ENCODE data around the gene B3GAT1.
A peak's percentile ranks its signal among the peaks of the same experiment; 100 is the strongest.

Gene B3GAT1

DNA sequence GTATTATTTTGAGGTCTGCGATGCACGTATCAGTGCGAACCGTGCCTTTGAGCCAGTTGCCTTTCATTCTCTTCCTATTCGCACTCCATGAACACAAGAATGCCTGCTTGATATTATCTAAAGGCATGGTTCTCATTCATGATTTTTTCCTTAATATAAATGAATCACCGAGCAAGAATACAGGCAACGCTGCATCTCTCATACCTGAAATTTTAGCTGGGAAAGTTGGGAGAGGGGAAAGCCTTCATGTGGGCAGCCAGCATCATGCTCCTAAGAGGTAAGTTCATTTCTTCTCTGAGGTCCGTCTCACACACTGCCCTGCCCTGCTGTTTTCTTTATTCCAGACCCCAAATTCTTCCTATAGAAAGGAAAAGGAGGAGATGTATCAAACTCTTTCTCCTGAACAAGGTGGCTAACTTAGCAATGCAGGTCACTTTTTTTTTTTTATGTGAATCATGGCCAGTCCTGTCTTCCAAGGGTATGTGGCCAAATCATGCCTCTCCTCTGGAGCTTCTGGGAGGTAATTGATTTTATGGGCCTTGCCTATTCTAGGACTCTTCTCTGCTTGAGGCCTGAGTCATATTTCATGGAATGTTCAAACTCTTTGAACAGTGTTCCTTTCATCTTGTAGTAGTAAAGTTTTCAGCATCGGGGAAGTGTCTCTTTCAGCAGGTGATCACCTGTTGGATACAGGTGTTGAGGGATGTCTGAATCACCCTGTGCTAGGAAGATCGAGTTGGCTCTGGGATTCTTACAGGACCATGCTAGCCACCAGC, 77.1 kb downstream of the B3GAT1 start:
- H3K27me3 ChIP-seq (ENCODE audit: low read depth), result no peaks in the 10 kb centered on the region
- no peaks in the 10 kb centered on the region for H3K9me3 ChIP-seq
- DNase-seq (ENCODE audit: low spot score in 2 of 2), result no peak
- no peak overlapping the region for H3K4me3 ChIP-seq
- in situ Hi-C loops (cut with MboI; ENCODE audit: low sequenced_read_pairs), result no loop called here
- H3K4me1 ChIP-seq, result peaks cover 10% of the 10 kb centered on the region
- H3K36me3 ChIP-seq (replicated peaks), result no peaks in the 10 kb centered on the region; the same call in 1 of the 2 replicates

DNA sequence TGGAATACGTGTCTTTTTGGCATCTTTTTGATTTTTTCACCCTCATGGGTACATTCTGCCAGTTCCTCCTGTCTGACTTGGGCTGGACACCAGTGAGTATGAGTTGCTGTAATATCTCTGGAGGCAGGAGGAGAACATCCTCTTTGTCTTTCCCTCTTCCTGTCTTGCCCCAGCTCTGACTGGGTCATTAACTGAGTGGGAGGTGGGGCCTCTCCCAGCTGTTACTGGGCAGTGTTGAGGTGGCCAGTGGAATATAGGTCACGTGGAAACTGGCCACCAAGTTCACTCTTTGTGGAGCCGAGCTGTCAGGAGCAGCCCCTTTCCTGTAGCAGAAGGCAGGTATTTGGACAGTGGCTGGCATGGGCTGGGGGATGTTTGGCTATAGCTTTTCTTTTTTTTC, 78.1 kb downstream of the B3GAT1 start:
- H3K4me1 ChIP-seq, result peaks cover 10% of the 10 kb centered on the region
- in situ Hi-C loops (cut with MboI; ENCODE audit: low sequenced_read_pairs), result no loop called here
- no peak for DNase-seq (ENCODE audit: low spot score in 2 of 2)
- H3K4me3 ChIP-seq, result no peak overlapping the region
- no peaks in the 10 kb centered on the region for H3K9me3 ChIP-seq
- no peaks in the 10 kb centered on the region; the same call in 1 of the 2 replicates for H3K36me3 ChIP-seq (replicated peaks)
- no peaks in the 10 kb centered on the region for H3K27me3 ChIP-seq (ENCODE audit: low read depth)

DNA sequence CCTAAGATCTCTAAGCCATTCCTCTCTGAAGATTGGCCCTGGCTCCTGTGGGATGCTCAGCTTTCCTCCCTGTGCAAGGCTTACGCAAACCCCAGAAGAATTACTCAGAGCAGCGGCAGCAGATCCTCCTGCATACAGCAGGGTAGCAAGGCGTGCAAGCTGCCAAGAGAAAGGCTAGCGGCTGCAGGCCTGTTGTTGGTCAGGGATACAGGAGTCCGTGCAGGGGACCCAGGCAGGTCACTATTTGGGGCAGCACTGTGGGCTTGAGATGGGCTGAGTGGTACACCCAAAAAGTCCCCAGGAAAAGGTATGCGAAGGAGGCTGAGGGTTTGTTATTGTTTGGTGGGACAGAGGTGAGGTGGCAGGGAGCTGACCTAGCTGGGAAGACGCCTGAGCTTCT, 78.7 kb downstream of the B3GAT1 start:
- Histone ChIP-seq H3K4me1 (peaks cover 10% of the 10 kb centered on the region), H3K9me3 (no peaks in the 10 kb centered on the region), H3K27me3 (ENCODE audit: low read depth) (no peaks in the 10 kb centered on the region), H3K36me3 (replicated peaks) (no peaks in the 10 kb centered on the region; the same call in 1 of the 2 replicates), H3K4me3 (no peak overlapping the region)
- no peak for DNase-seq (ENCODE audit: low spot score in 2 of 2)
- in situ Hi-C loops (cut with MboI; ENCODE audit: low sequenced_read_pairs), result no loop called here

DNA sequence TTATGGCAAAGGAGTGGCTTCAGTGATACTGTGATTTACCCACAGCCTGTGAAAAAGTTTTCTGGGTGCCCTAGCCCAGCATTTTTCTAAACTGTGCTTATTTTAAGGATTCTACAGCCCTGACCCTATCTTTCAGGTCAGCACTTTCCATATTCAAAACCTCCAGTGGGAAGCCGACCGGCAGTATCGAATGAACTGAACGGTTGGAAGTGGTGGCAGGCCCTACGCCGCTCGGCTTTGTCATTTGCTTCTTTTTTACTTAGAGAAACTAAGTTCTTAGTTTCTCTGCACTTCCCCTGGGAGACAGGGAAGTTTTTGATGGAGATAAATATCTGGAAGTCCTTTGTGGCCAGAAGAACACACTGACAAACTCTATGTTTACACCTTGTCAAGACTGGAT, 79.3 kb downstream of the B3GAT1 start:
- no peaks in the 10 kb centered on the region for H3K27me3 ChIP-seq (ENCODE audit: low read depth)
- no peaks in the 10 kb centered on the region for H3K9me3 ChIP-seq
- H3K36me3 ChIP-seq (replicated peaks), result no peaks in the 10 kb centered on the region; the same call in 1 of the 2 replicates
- H3K4me1 ChIP-seq, result peaks cover 10% of the 10 kb centered on the region
- peak overlapping the region; percentile 70 for H3K4me3 ChIP-seq
- in situ Hi-C loops (cut with MboI; ENCODE audit: low sequenced_read_pairs), result no loop called here
- no peak for DNase-seq (ENCODE audit: low spot score in 2 of 2)

DNA sequence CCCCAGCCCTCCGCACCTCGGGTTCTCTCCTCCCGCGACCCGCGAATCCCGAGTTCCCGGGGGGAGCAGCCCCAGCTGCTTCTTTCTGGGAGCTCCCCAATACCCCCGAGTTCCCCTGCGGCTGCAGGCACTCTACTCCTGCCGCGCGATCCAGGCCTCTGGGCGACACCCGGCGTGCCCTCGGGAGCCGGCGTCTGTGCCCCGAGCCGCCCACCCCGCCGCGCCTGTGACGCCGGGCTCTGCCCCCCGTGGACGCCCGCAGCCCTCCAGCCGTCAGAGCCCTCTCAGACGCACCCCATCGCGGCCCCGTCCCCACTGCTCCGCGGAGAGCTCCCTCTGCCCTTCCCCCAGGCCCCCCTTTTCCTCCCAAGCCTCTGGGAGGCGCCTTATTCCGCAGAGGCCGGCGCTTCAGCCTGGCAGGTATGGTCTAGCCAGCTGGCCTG, 79.8 kb downstream of the B3GAT1 start:
- Histone ChIP-seq H3K4me3 (peak overlapping the region; percentile 70), H3K9me3 (no peaks in the 10 kb centered on the region), H3K27me3 (ENCODE audit: low read depth) (no peaks in the 10 kb centered on the region), H3K4me1 (peaks cover 10% of the 10 kb centered on the region), H3K36me3 (replicated peaks) (no peaks in the 10 kb centered on the region; the same call in 1 of the 2 replicates)
- DNase-seq (ENCODE audit: low spot score in 2 of 2), result peak in 1 of 2 experiments; percentile 57
- in situ Hi-C loops (cut with MboI; ENCODE audit: low sequenced_read_pairs), result no loop called here

DNA sequence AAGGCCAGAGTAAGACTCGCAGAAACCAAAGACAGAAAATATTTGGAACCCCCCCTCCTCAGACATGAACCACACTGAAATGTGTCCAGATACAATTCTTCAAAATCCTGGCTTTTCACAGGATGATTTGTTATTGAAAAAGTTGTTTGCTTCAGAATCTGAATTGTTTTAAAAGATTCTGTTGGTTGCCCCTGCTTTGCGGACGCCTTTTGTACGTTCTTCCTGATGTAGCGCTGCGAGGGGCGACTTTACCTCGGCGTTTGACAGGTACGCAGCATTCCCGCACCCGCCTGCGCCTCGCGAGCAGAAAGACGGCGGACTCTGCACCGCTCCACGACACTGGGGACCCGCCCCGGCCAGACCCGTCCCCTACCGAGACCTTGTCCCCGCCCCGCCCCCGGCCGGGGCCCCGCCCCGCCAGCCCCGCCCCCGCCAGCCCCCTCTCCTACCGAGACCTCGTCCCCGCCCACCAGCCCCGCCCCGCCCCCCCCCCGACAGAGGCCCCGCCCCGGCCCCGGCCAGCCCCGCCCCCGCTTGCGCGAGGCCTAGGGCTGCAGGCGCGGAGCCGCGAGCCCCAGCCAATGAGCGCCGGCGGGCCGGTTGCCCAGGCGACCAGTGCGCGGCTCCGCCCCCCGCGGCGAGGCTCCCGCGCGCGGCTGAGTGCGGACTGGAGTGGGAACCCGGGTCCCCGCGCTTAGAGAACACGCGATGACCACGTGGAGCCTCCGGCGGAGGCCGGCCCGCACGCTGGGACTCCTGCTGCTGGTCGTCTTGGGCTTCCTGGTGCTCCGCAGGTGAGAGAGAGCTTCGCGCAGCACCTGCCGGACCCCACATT, 80.5 kb downstream of the B3GAT1 start, which contains the start of gene GLB1L2:
TSS of gene GLB1L2 (plus strand) at position 635 of the 835 bp plus-strand sequence. CDS start at position 709, 74 bp downstream.
- no peaks in the 10 kb centered on the region; the same call in 1 of the 2 replicates for H3K36me3 ChIP-seq (replicated peaks)
- in situ Hi-C loops (cut with MboI; ENCODE audit: low sequenced_read_pairs), result no loop called here
- peak within 1 kb of the TSS; percentile 70 for H3K4me3 ChIP-seq
- peaks cover 10% of the 10 kb centered on the region for H3K4me1 ChIP-seq
- no peaks in the 10 kb centered on the region for H3K9me3 ChIP-seq
- H3K27me3 ChIP-seq (ENCODE audit: low read depth), result no peaks in the 10 kb centered on the region
- DNase-seq (ENCODE audit: low spot score in 2 of 2), result peak; percentile 68 to 92

DNA sequence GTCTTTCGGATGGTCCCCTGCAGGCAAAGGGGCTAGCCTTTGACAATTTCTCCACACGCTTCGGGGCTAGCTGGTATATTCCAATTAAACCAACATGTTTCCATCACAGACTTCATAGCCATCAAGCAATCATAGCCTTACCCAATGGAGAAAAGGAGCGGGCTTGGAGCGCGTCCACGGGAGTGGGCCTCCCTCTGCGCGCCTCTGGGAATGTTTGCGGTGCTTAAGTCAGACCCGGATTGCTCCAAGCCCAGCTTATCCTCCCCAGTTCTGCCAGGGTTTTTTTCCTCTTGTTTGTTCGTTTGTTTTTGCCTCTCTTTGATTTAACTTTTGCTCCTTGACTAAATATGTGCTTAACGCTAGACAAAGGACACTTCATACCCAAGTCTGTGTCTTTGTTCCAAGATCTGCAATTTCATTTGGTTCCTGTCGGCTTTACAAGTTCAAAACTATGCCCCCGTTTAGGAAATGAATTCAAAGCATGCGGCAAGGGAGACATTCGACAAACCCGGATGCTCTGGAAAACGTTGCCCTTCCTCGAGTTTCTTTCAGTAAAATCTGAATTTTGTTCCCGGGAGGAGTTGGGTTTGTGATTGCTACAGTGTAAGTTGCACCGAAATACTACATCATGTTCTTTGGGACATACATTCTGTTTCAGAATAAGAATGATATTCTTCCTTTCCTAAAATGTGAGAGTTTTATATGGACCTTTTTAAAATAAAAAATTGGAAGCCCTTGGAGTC, 81.3 kb downstream of the B3GAT1 start:
- no peaks in the 10 kb centered on the region; the same call in 1 of the 2 replicates for H3K36me3 ChIP-seq (replicated peaks)
- peak overlapping the region; percentile 21; the same call in 1 of the 2 replicates for H3K4me3 ChIP-seq
- peaks cover 10% of the 10 kb centered on the region for H3K4me1 ChIP-seq
- H3K9me3 ChIP-seq, result no peaks in the 10 kb centered on the region
- DNase-seq (ENCODE audit: low spot score in 2 of 2), result no peak
- no peaks in the 10 kb centered on the region for H3K27me3 ChIP-seq (ENCODE audit: low read depth)
- in situ Hi-C loops (cut with MboI; ENCODE audit: low sequenced_read_pairs), result no loop called here

All from HAP-1 (cell line).